Cardiac muscle cell (in vitro differentiated cells and primary cell): ENCODE results near the gene SPINK4. TPM values are rescaled to one million over a fixed set of nuclear protein-coding genes. Genes with fewer than 3 reads are reported as not detected.

Source experiments
- DNase-seq, 2 donors: peaks; one replicate each; pipeline versions ENCODE4 v3.0.0 to v3.0.0-alpha.2; 2010 to 2017; ENCODE audit warnings: low read depth in 1 of 2, low spot score in 1 of 2
- H3K27ac ChIP-seq: fragments of 200-600 bp; sonication (generic); 2 replicates; pipeline ENCODE4 v1.5.1; 2016
- H3K27me3 ChIP-seq: fragments of 200-600 bp; sonication (generic); 2 replicates; pipeline ENCODE4 v1.6.0; 2016; ENCODE audit warnings: control low read depth
- H3K36me3 ChIP-seq: fragments of 200-600 bp; sonication (generic); 2 replicates; pipeline ENCODE4 v1.5.1; 2016; ENCODE audit warnings: control low read depth
- H3K4me1 ChIP-seq: fragments of 200-600 bp; sonication (generic); 2 replicates; pipeline ENCODE4 v1.8.1; 2017; ENCODE audit warnings: low read depth, mild to moderate bottlenecking, mixed run types
- H3K4me3 ChIP-seq: fragments of 200-600 bp; sonication (generic); 2 replicates; pipeline ENCODE4 v1.5.1; 2016; ENCODE audit warnings: mild to moderate bottlenecking
- H3K9me3 ChIP-seq: fragments of 200-600 bp; sonication (generic); 2 replicates; pipeline ENCODE4 v1.5.1; 2017; ENCODE audit warnings: low read depth, mild to moderate bottlenecking, control low read depth
- CTCF ChIP-seq: IDR thresholded peaks from 2 replicates; pipeline ENCODE4 v1.5.1; 2012; ENCODE audit warnings: low read depth, mild to moderate bottlenecking, low read length
- polyA plus RNA-seq: library from polyadenylated mRNA; unstranded; fragments of >200 nt; fragmentation: Nextera tagmentation; extraction: Ambion mirVana; gene quantifications from 2 replicates; pipeline ENCODE4 v1.2.1, GENCODE V29; 2016
- total RNA-seq: library from RNA; depleted of rRNA; stranded (reverse); fragments of >200 nt; gene quantifications from 2 replicates; pipeline ENCODE4 v1.2.3, GENCODE V29; 2016

SPINK4 gene
- total and polyA plus RNA-seq, 2 experiments from 2014 or later: 6.9 TPM; not detected in 1

- Histone ChIP-seq H3K36me3 (no peaks in the 10 kb centered on the region), H3K9me3 (no peaks in the 10 kb centered on the region), H3K27ac (no peak overlapping the region), H3K27me3 (no peaks in the 10 kb centered on the region), H3K4me1 (peaks cover 11% of the 10 kb centered on the region), H3K4me3 (no peak overlapping the region)
- TF ChIP-seq CTCF: no peak
- DNase-seq: no peak
Observed at GRCh38 chr9:33236571-33236970, 3.4 kb upstream of the SPINK4 start.

GRCh38 chr9:33241298-33241697, 1.3 kb downstream of the SPINK4 start:
- Histone ChIP-seq H3K27ac (no peak overlapping the region), H3K4me3 (no peak overlapping the region), H3K27me3 (no peaks in the 10 kb centered on the region), H3K36me3 (no peaks in the 10 kb centered on the region), H3K9me3 (no peaks in the 10 kb centered on the region), H3K4me1 (peaks cover 11% of the 10 kb centered on the region)
- TF ChIP-seq CTCF: no peak
- DNase-seq: no peak

GRCh38 chr9:33242609-33243134, 2.7 kb downstream of the SPINK4 start:
- H3K9me3 ChIP-seq: no peaks in the 10 kb centered on the region
- H3K36me3 ChIP-seq: no peaks in the 10 kb centered on the region
- DNase-seq: no peak
- H3K4me1 ChIP-seq: peaks cover 11% of the 10 kb centered on the region
- no peak overlapping the region for H3K4me3 ChIP-seq
- H3K27me3 ChIP-seq: no peaks in the 10 kb centered on the region
- no peak for TF ChIP-seq CTCF
- no peak overlapping the region for H3K27ac ChIP-seq

- H3K4me3 ChIP-seq: no peak overlapping the region
Observed at GRCh38 chr9:33244137-33244784, 4.3 kb downstream of the SPINK4 start.

GRCh38 chr9:33245341-33245740, 5.4 kb downstream of the SPINK4 start:
- H3K4me1 ChIP-seq: peaks cover under 1% of the 10 kb centered on the region
- no peaks in the 10 kb centered on the region for H3K9me3 ChIP-seq
- H3K36me3 ChIP-seq: no peaks in the 10 kb centered on the region
- DNase-seq: no peak
- H3K27ac ChIP-seq: no peak overlapping the region
- H3K4me3 ChIP-seq: no peak overlapping the region
- TF ChIP-seq CTCF: no peak
- no peaks in the 10 kb centered on the region for H3K27me3 ChIP-seq

More at GRCh38 chr9:33244137-33244784, 4.3 kb downstream of the SPINK4 start:
- DNase-seq: no peak
- H3K4me1 ChIP-seq: peaks cover 11% of the 10 kb centered on the region
- no peaks in the 10 kb centered on the region for H3K9me3 ChIP-seq
- no peaks in the 10 kb centered on the region for H3K36me3 ChIP-seq
- H3K27me3 ChIP-seq: no peaks in the 10 kb centered on the region
- H3K27ac ChIP-seq: no peak overlapping the region
- TF ChIP-seq CTCF: no peak
